Measurements from ENCODE around the gene ITGA4.

GRCh38 chr2:181467966-181468707 lies 11.0 kb downstream of the ITGA4 start:
- TF ChIP-seq CTCF (conservative IDR thresholded peaks at IDR 0.05; ENCODE audit: low read length) = no peak
- TF ChIP-seq EZH2phosphoT487 (IDR thresholded peaks at IDR 0.05; ENCODE audit: borderline replicate concordance) = no peak
